ENCODE measurements around the gene MED9. TPM values are rescaled to one million over a fixed set of nuclear protein-coding genes. Genes with fewer than 3 reads are reported as not detected.

The MED9 gene
- total RNA-seq, 1 donor from 2014 or later, result 18.9 TPM

- DNase-seq (ENCODE audit: extremely low spot score in 2 of 2), result no peak
- TF ChIP-seq POLR2A (IDR thresholded peaks at IDR 0.05), result no peak
- no peak for TF ChIP-seq CTCF (IDR thresholded peaks at IDR 0.05)
- Histone ChIP-seq H3K9me3 (no peaks in the 10 kb centered on the region), H3K36me3 (peaks cover 0 to 5% of the 10 kb centered on the region in 2 donors), H3K27ac (no peak overlapping the region), H3K4me1 (peaks cover 8% of the 10 kb centered on the region), H3K4me3 (no peak overlapping the region), H3K27me3 (no peaks in the 10 kb centered on the region)
- intact Hi-C loops (cut with DNase I), result no loop called here
Measured at GRCh38 chr17:17523731-17524490, 47.1 kb downstream of the MED9 start.

GRCh38 chr17:17525311-17525710, 48.5 kb downstream of the MED9 start:
- no peaks in the 10 kb centered on the region for H3K9me3 ChIP-seq
- peaks cover 8% of the 10 kb centered on the region for H3K4me1 ChIP-seq
- intact Hi-C loops (cut with DNase I), result no loop called here
- peaks cover 0 to 5% of the 10 kb centered on the region in 2 donors for H3K36me3 ChIP-seq
- DNase-seq (ENCODE audit: extremely low spot score in 2 of 2), result no peak
- TF ChIP-seq CTCF (IDR thresholded peaks at IDR 0.05) (no peak), POLR2AphosphoS5 (IDR thresholded peaks at IDR 0.05; ENCODE audit: insufficient read depth in 1 of 2, low read depth in 1 of 2) (no peak), POLR2A (IDR thresholded peaks at IDR 0.05) (no peak)
- no peaks in the 10 kb centered on the region for H3K27me3 ChIP-seq
- no peak overlapping the region for H3K27ac ChIP-seq
- no peak overlapping the region for H3K4me3 ChIP-seq

- intact Hi-C loops (cut with DNase I), result no loop called here
- H3K27ac ChIP-seq, result no peak overlapping the region
- H3K36me3 ChIP-seq, result peaks cover 0 to 2% of the 10 kb centered on the region in 2 donors
- no peak for DNase-seq (ENCODE audit: extremely low spot score in 2 of 2)
- H3K27me3 ChIP-seq, result no peaks in the 10 kb centered on the region
- TF ChIP-seq POLR2AphosphoS5 (IDR thresholded peaks at IDR 0.05; ENCODE audit: insufficient read depth in 1 of 2, low read depth in 1 of 2), result no peak
- H3K9me3 ChIP-seq, result no peaks in the 10 kb centered on the region
- H3K4me1 ChIP-seq, result peaks cover 8% of the 10 kb centered on the region
- no peak overlapping the region for H3K4me3 ChIP-seq
Measured at GRCh38 chr17:17525956-17526355, 49.2 kb downstream of the MED9 start.

GRCh38 chr17:17526369-17526768, 49.6 kb downstream of the MED9 start:
- Histone ChIP-seq H3K4me1 (peaks cover 8% of the 10 kb centered on the region), H3K36me3 (no peaks in the 10 kb centered on the region), H3K9me3 (no peaks in the 10 kb centered on the region), H3K27ac (no peak overlapping the region), H3K4me3 (no peak overlapping the region), H3K27me3 (no peaks in the 10 kb centered on the region)
- no peak for DNase-seq (ENCODE audit: extremely low spot score in 2 of 2)
- intact Hi-C loops (cut with DNase I), result no loop called here
- TF ChIP-seq CTCF (IDR thresholded peaks at IDR 0.05), result no peak
- TF ChIP-seq POLR2A (IDR thresholded peaks at IDR 0.05), result no peak
- no peak for TF ChIP-seq POLR2AphosphoS5 (IDR thresholded peaks at IDR 0.05; ENCODE audit: insufficient read depth in 1 of 2, low read depth in 1 of 2)

DNA sequence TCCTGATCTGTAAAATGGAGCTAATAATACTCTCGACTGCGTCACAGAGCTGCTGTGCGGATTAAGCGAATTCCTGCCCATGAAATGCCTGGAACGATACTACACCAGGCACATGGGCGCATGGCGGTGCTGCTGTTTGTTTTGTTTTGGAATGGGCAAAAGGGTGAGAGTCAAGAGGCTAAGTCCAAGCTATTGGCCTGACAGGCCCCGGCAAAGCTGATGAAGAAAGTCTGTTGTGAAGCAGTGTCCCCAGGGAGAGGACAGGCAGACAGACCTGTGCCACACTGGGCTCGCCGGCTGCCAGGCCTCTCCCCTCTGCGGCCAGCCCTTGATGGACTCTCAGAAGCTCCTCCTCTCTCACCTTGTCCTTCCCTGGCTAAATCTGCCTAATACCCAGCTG, 50.7 kb downstream of the MED9 start:
- Histone ChIP-seq H3K36me3 (no peaks in the 10 kb centered on the region), H3K4me3 (no peak overlapping the region), H3K27ac (no peak overlapping the region), H3K4me1 (peaks cover 8% of the 10 kb centered on the region), H3K27me3 (no peaks in the 10 kb centered on the region), H3K9me3 (no peaks in the 10 kb centered on the region)
- no peak for DNase-seq (ENCODE audit: extremely low spot score in 2 of 2)
- TF ChIP-seq POLR2AphosphoS5 (IDR thresholded peaks at IDR 0.05; ENCODE audit: insufficient read depth in 1 of 2, low read depth in 1 of 2) (no peak), CTCF (IDR thresholded peaks at IDR 0.05) (no peak), POLR2A (IDR thresholded peaks at IDR 0.05) (no peak)
- intact Hi-C loops (cut with DNase I), result no loop called here

Data from vagina (tissue), 2 donors.